Measurements from ENCODE around the gene ZNF268.
A peak's percentile ranks its signal among the peaks of the same experiment; 100 is the strongest.

Gene ZNF268

GRCh38 chr12:133215724-133216123 lies 34.4 kb downstream of the ZNF268 start:
- no peak overlapping the region for H3K4me3 Mint-ChIP-seq
- ATAC-seq (no peak), DNase-seq (ENCODE audit: low spot score in 2 of 2) (no peak)
- no peak overlapping the region for H3K27ac Mint-ChIP-seq
- H3K36me3 Mint-ChIP-seq, result no peaks in the 10 kb centered on the region
- peaks cover 37% of the 10 kb centered on the region for H3K9me3 Mint-ChIP-seq
- H3K4me1 Mint-ChIP-seq, result no peaks in the 10 kb centered on the region

DNA sequence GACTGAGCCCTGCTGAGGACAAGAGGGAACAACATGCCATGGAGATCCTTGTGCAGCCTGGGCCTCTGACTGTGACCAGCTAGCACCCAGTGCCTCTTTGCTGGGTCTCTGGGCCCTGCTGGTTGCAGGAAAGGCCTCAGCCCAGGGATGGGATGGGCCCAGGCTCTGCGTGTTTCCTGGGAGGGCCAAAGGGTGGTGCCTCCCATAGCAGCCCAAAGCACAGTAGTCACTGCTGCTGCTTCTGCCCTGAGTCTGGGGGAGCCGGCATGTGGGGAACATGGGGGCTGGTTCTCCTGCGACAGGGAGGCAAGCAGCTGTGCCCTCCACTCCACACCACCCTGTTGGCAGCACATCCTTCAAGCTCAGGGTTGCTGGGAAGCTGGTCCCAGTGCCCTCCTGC lies 35.9 kb downstream of the ZNF268 start:
- Mint-ChIP-seq H3K27ac (no peak overlapping the region), H3K4me3 (no peak overlapping the region), H3K36me3 (no peaks in the 10 kb centered on the region), H3K4me1 (no peaks in the 10 kb centered on the region), H3K9me3 (peaks cover 36% of the 10 kb centered on the region)
- ATAC-seq (no peak), DNase-seq (ENCODE audit: low spot score in 2 of 2) (no peak)

DNA sequence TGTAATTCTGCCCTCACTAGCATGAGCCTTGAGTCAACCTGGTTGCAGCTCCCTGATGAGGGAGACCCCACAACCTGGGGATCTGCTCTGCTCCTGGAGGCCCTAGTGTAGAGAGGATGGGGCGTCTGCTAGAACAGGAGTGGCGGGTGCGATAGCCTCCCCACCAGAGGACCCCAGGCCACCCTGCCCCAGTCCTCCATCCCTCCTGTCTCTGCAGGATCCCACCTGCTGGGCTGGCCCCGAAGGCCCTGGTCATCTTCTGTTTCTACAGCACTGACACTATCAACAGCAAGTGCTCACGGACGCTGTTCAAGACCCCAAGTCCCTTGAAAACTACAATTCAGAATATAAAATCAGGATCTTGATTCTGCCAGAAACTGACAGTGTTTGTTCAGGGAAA lies 39.2 kb downstream of the ZNF268 start:
- DNase-seq (ENCODE audit: low spot score in 2 of 2) (no peak), ATAC-seq (no peak)
- peaks cover 26% of the 10 kb centered on the region for H3K9me3 Mint-ChIP-seq
- H3K4me3 Mint-ChIP-seq, result no peak overlapping the region
- H3K27ac Mint-ChIP-seq, result no peak overlapping the region
- no peaks in the 10 kb centered on the region for H3K4me1 Mint-ChIP-seq
- no peaks in the 10 kb centered on the region for H3K36me3 Mint-ChIP-seq

- Mint-ChIP-seq H3K9me3 (peaks cover 25% of the 10 kb centered on the region), H3K4me3 (no peak overlapping the region), H3K4me1 (no peaks in the 10 kb centered on the region), H3K27ac (no peak overlapping the region), H3K36me3 (no peaks in the 10 kb centered on the region)
- ATAC-seq (no peak), DNase-seq (ENCODE audit: low spot score in 2 of 2) (no peak)
Observed at GRCh38 chr12:133221241-133221640, 39.9 kb downstream of the ZNF268 start.

DNA sequence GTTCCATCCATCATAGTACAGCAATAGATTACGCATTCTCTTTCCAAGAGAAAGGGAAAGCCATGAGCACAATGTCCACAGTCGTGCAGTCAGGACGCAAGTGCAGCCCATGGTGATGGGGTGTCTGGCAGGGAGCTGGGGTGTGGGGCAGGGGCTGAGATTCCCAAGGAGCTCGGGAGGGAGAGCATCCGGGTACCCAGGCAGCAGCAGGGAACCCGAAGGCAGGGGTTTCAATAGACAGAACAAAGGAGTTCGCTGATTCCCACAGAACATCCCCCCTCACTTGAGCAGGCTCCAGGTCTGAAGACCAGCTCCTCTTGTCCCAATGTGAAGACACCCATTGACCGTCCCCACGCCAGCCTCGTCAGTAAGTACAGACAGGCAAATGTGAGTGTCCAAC lies 40.9 kb downstream of the ZNF268 start:
- Mint-ChIP-seq H3K27ac (no peak overlapping the region), H3K4me1 (no peaks in the 10 kb centered on the region), H3K9me3 (peaks cover 22% of the 10 kb centered on the region), H3K4me3 (no peak overlapping the region), H3K36me3 (no peaks in the 10 kb centered on the region)
- ATAC-seq (no peak), DNase-seq (ENCODE audit: low spot score in 2 of 2) (no peak)

DNA sequence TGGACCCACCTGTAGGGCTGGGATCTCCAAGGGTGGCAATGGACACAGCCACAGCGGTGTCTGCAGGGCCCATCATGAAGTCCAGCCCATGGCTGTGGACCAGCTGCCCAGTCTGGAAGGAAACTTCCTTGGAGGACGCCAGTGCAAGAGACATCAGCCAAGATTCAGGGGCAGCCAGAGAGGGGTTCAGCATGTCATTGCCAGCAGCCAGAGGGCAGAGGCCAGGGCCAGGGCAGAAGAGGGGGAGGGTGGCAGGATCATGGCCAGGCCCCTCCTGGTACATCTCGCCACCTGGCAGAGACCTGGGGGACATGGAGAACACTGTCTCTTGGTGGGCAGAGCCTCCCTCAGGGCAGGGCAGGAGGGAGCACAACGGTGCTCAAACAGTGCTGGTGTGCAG lies 44.2 kb downstream of the ZNF268 start:
- H3K36me3 Mint-ChIP-seq, result no peaks in the 10 kb centered on the region
- ATAC-seq, result no peak
- H3K27ac Mint-ChIP-seq, result no peak overlapping the region
- DNase-seq (ENCODE audit: low spot score in 2 of 2), result no peak
- H3K4me3 Mint-ChIP-seq, result no peak overlapping the region
- peaks cover 16% of the 10 kb centered on the region for H3K9me3 Mint-ChIP-seq
- no peaks in the 10 kb centered on the region for H3K4me1 Mint-ChIP-seq

DNA sequence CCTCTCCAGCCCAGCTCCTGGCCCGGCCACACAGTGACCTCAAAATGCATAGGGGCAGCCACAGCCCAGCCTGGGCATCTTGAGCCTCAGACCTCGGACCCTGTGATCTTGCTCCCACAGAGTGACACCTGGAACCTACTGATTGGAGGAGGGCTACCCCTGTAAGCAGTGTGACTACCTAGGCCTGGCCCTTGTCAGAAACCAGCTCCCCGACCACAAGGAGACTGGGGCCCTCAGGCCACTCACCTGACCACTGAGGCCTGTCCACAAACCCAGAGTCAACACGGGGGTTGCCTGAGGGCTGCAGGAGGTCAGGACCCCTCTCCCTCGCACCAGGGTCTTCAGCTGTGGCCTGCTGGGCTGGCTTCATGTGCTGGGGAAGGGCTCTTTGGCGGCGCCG lies 45.4 kb downstream of the ZNF268 start:
- ATAC-seq, result no peak

DNA sequence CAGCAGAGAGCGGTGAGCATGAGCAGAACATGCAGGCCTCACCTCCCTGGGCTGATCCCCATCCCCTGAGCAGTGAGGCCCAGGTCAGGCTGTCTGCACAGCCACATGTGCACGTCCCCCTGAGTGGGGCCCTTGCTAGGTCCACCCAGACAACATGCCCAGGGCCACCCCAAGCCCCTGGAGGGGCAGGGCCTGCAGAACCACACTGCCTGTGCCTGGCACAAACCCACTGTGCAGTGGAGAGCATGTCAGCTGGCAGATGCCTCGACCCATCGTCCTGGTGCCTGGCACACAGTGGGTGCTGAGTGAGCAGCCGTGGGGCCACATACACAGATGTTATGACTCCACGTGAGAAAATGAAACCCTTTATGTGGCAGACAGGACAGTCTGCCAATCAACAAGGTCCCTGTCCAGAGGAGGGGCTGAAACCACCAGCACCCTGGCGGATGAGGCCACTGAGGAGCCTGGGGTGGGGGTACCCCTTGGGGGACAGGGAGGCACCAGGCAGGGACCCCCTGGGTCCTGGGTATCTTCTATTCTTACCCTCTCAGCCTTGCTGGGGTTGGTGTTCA lies 46.1 kb downstream of the ZNF268 start:
- Mint-ChIP-seq H3K4me3 (no peak overlapping the region), H3K9me3 (peaks cover 13% of the 10 kb centered on the region), H3K4me1 (no peaks in the 10 kb centered on the region), H3K27ac (no peak overlapping the region), H3K36me3 (no peaks in the 10 kb centered on the region)
- DNase-seq (ENCODE audit: low spot score in 2 of 2), result no peak
- ATAC-seq, result peak; percentile 30

More for the DNA sequence above, 45.4 kb downstream of the ZNF268 start:
- no peaks in the 10 kb centered on the region for H3K4me1 Mint-ChIP-seq
- peaks cover 16% of the 10 kb centered on the region for H3K9me3 Mint-ChIP-seq
- no peak overlapping the region for H3K4me3 Mint-ChIP-seq
- DNase-seq (ENCODE audit: low spot score in 2 of 2), result no peak
- no peak overlapping the region for H3K27ac Mint-ChIP-seq
- H3K36me3 Mint-ChIP-seq, result no peaks in the 10 kb centered on the region

DNA sequence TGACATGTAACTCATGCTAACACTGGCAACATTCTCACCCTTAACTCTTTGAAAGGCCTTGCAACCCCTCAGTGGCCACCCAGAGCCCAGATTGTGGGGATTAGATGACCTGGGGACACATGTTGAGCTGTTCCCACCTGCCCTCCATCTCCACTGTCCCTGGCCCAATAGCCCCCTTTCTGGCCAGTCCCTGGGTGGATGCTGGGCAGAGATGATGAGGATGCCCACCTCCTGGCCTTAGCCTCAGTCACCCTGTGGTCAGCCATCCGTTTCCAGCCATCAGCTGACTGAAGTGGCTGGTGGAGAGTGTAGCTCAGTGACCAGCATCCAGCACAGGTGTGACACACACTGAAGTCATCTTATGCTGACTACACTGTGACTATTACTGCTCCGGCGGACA lies 49.7 kb downstream of the ZNF268 start:
- Mint-ChIP-seq H3K4me3 (no peak overlapping the region), H3K4me1 (no peaks in the 10 kb centered on the region), H3K36me3 (no peaks in the 10 kb centered on the region), H3K9me3 (peaks cover 20% of the 10 kb centered on the region), H3K27ac (no peak overlapping the region)
- DNase-seq (ENCODE audit: low spot score in 2 of 2), result no peak
- no peak for ATAC-seq

DNA sequence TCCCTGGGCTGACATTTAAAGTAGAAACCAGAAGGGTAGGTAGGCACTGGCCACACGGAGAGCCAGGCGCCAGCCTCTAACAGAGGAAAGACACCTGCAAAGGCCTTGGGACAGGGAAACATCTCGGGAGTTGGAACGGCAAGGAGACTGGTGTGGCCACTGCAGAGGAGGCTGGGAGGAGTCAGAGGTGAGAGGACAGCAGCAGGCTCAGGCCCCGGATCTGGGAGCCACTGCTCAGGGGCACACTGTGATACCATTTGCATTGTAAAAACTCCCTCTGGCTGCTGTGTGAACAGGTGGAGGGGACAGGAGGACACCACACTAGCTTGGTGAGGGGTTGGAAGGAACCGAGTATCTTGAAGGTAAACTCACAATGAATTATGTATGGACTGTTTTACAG lies 51.7 kb downstream of the ZNF268 start:
- H3K27ac Mint-ChIP-seq, result no peak overlapping the region
- ATAC-seq (no peak), DNase-seq (ENCODE audit: low spot score in 2 of 2) (no peak)
- no peak overlapping the region for H3K4me3 Mint-ChIP-seq
- no peaks in the 10 kb centered on the region for H3K36me3 Mint-ChIP-seq
- no peaks in the 10 kb centered on the region for H3K4me1 Mint-ChIP-seq
- H3K9me3 Mint-ChIP-seq, result peaks cover 20% of the 10 kb centered on the region

DNA sequence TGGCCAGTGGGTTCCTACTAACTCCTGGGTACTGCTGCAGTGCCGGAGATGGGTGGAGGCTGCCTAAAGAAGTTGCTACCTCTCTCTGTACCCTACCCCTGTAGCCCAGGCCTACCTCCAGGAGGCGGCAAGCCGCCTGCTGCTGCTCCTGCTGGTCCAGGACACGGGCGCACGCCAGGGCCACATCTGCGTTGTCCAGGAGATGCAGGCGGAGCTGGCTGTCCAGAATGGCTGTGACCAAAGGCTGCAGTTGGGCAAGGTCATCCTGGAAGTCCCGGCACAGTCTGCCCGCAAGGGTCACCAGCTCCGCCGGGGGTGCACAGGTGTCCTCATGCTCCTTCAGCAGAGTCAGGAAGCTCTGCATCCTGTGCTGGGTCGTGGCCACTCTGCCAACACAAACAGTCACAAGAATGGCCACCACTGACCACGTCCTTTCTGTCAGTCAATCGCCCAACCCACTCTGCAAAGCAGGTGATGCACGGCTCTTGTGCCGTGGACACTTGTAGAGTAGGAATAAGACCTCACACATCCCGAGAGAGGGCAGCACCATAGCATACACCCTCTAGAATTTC lies 52.8 kb downstream of the ZNF268 start:
- ATAC-seq, result no peak
- H3K4me3 Mint-ChIP-seq, result no peak overlapping the region

DNA sequence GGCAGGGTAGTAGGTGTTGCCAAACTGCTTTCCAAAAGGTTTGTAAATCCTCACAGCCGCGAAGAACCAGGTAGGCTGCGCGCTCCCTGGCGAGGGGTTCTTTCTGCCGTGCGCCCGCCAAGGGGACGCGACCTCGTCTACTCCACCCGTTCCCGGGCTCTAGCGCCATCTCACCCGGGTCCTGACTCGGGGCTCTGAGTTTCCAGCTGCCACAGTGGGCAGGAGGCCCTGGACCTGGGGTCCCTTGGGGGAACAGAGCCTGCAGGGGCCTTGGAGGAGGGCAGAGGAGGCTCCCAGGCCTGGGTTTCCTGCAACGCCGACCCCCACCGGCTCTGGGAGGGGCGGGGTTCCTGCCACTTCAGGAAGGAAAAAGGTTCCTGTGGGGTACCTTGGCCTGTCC lies 53.7 kb downstream of the ZNF268 start:
- H3K4me3 Mint-ChIP-seq, result no peak overlapping the region
- H3K9me3 Mint-ChIP-seq, result peaks cover 14% of the 10 kb centered on the region
- DNase-seq (ENCODE audit: low spot score in 2 of 2) (no peak), ATAC-seq (no peak)
- no peaks in the 10 kb centered on the region for H3K4me1 Mint-ChIP-seq
- H3K27ac Mint-ChIP-seq, result no peak overlapping the region
- no peaks in the 10 kb centered on the region for H3K36me3 Mint-ChIP-seq

More for the DNA sequence above, 52.8 kb downstream of the ZNF268 start:
- DNase-seq (ENCODE audit: low spot score in 2 of 2), result no peak
- Mint-ChIP-seq H3K9me3 (peaks cover 13% of the 10 kb centered on the region), H3K36me3 (no peaks in the 10 kb centered on the region), H3K4me1 (no peaks in the 10 kb centered on the region), H3K27ac (no peak overlapping the region)

DNA sequence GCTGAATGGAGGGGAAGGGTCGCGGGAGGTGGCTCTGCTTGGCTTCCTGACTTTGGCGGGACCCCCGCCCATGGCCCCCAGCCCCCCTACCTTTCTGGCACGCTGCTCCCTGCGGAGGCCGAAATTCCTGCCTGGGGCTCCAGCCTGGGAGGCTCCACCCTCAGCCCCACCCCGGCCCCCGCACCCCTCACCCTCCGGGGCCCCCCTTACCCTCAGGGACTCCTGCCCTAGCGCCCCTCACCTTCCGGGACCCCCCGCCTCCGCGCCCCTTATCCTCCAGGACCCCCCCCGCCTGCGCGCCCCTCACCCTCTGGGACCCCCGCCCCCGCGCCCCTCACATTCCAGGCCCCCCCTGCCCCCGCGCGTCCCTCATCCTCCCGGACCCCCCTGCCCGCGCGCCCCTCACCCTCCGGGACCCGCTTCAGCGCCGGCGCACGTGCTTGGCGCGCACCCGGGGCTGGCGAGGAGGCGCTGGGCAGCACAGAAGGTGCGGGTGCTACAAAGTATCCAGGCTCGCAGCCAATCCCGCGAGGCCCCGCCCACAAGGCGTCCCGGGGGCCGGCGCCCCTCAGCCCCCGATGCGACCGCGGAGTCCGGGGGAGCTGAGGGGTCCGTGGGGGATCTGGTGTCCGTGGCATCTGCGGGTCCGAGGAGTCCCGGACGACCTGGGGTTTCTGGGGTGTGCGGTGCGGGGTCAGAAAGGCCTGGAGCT lies 54.3 kb downstream of the ZNF268 start, which contains the start of gene ANHX:
Gene ANHX (minus strand): TSS at position 477 of the 712 bp plus-strand sequence. CDS start 1,521 bp downstream, outside the sequence.
- Mint-ChIP-seq H3K9me3 (peaks cover 14% of the 10 kb centered on the region), H3K36me3 (no peaks in the 10 kb centered on the region), H3K27ac (no peak within 1 kb of the TSS), H3K4me1 (no peaks in the 10 kb centered on the region), H3K4me3 (no peak within 1 kb of the TSS)
- no peak for ATAC-seq
- DNase-seq (ENCODE audit: low spot score in 2 of 2), result no peak

DNA sequence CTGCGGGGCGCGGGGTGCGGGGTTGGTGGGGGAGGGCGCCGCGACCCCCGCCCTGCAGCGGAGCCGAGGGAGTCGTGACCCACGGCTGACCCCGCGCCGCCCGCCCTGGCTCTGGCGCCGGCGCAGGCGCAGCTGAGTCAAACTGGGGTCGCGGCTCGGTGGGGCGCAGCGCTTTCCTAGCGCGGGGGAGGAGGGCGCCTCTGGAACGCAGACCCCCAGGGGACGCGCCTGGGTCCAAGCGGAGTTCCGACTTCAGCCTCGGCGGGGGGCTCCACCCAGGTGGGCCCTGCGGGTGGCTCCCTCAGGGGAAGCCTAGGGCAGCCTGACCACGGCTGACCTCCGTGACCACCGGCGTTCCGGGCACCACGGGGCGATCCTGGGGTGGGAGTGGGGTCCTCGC lies 54.8 kb downstream of the ZNF268 start:
- peaks cover 14% of the 10 kb centered on the region for H3K9me3 Mint-ChIP-seq

GRCh38 chr12:133236556-133236955 lies 55.3 kb downstream of the ZNF268 start:
- no peaks in the 10 kb centered on the region for H3K36me3 Mint-ChIP-seq
- no peak overlapping the region for H3K4me3 Mint-ChIP-seq
- no peaks in the 10 kb centered on the region for H3K4me1 Mint-ChIP-seq
- no peak for ATAC-seq
- DNase-seq (ENCODE audit: low spot score in 2 of 2), result no peak
- no peak overlapping the region for H3K27ac Mint-ChIP-seq
- peaks cover 14% of the 10 kb centered on the region for H3K9me3 Mint-ChIP-seq

More for the DNA sequence above, 54.8 kb downstream of the ZNF268 start:
- DNase-seq (ENCODE audit: low spot score in 2 of 2) (no peak), ATAC-seq (no peak)
- Mint-ChIP-seq H3K27ac (no peak overlapping the region), H3K4me1 (no peaks in the 10 kb centered on the region), H3K4me3 (no peak overlapping the region), H3K36me3 (no peaks in the 10 kb centered on the region)

DNA sequence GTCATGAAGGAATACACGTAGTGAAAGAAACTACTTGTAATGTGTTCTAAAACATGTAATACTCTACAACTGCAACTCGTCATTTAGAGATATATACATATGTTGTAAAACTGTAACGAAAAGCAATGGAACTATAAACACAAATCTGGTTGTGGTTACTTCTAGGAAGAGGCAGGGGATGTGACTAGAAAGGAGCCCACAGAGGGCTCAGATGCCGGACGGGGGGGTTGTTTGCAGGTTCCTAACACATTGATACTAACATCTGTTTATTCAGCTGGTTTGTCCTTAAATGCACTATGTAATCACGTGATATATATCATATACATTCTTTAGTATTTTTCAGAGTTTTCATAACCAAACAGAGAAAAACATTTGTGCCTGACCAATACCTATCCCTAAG lies 70.4 kb downstream of the ZNF268 start:
- Mint-ChIP-seq H3K36me3 (no peaks in the 10 kb centered on the region), H3K27ac (no peak overlapping the region), H3K4me1 (no peaks in the 10 kb centered on the region), H3K9me3 (peaks cover 27% of the 10 kb centered on the region), H3K4me3 (no peak overlapping the region)
- ATAC-seq (no peak), DNase-seq (ENCODE audit: low spot score in 2 of 2) (no peak)
